ENCODE results near the gene OTULIN.

OTULIN gene

GRCh38 chr5:14664270-14665100 is at the start of gene OTULIN:
Gene OTULIN (plus strand): TSS chr5:14664718. CDS start chr5:14664826, 108 bp downstream.
- peak; percentile 56 for DNase-seq

- no peak for DNase-seq
Observed at GRCh38 chr5:14615365-14615764, 49.2 kb upstream of the OTULIN start.

- DNase-seq: no peak
Observed at GRCh38 chr5:14617441-14617840, 47.1 kb upstream of the OTULIN start.

GRCh38 chr5:14627270-14627669 is 37.2 kb upstream of the OTULIN start:
- no peak for DNase-seq

GRCh38 chr5:14628346-14628745 is 36.2 kb upstream of the OTULIN start:
- DNase-seq: no peak

- no peak for DNase-seq
Observed at GRCh38 chr5:14630671-14631070, 33.8 kb upstream of the OTULIN start.

GRCh38 chr5:14635656-14636055 is 28.9 kb upstream of the OTULIN start:
- DNase-seq: no peak

- no peak for DNase-seq
Observed at GRCh38 chr5:14640765-14641164, 23.8 kb upstream of the OTULIN start.

- no peak for DNase-seq
Observed at GRCh38 chr5:14644623-14645237, 19.8 kb upstream of the OTULIN start.

GRCh38 chr5:14650052-14650451 is 14.5 kb upstream of the OTULIN start:
- DNase-seq: no peak

- no peak for DNase-seq
Observed at GRCh38 chr5:14655146-14655741, 9.3 kb upstream of the OTULIN start.

GRCh38 chr5:14656898-14657297 is 7.6 kb upstream of the OTULIN start:
- no peak for DNase-seq

- no peak for DNase-seq
Observed at GRCh38 chr5:14659821-14660607, 4.5 kb upstream of the OTULIN start.

GRCh38 chr5:14660833-14661232 is 3.7 kb upstream of the OTULIN start:
- no peak for DNase-seq

- no peak for DNase-seq
Observed at GRCh38 chr5:14662721-14663260, 1.7 kb upstream of the OTULIN start.

- DNase-seq: no peak
Observed at GRCh38 chr5:14663734-14664269, 716 bp upstream of the OTULIN start.

- no peak for DNase-seq
Observed at GRCh38 chr5:14665101-14665822, 744 bp downstream of the OTULIN start.

GRCh38 chr5:14665949-14666348 is 1.4 kb downstream of the OTULIN start:
- DNase-seq: no peak

GRCh38 chr5:14666357-14666756 is 1.8 kb downstream of the OTULIN start:
- no peak for DNase-seq

GRCh38 chr5:14667290-14667689 is 2.8 kb downstream of the OTULIN start:
- no peak for DNase-seq

- no peak for DNase-seq
Observed at GRCh38 chr5:14667770-14668169, 3.3 kb downstream of the OTULIN start.

- no peak for DNase-seq
Observed at GRCh38 chr5:14668181-14668591, 3.7 kb downstream of the OTULIN start.
